HEK293 (cell line): Measurements from ENCODE around the gene LBX2.

Experiments used
- ATF2 ChIP-seq: fragments of 450-650 bp; formaldehyde crosslinking; IDR thresholded peaks from 2 replicates; pipeline ENCODE4 v1.5.1; 2016; ENCODE audit warnings: missing biosample characterization, missing genetic modification characterization, low read depth
- CTCF ChIP-seq: fragments of 450-650 bp; formaldehyde crosslinking; IDR thresholded peaks from 2 replicates; pipeline ENCODE4 v1.5.1; 2016; ENCODE audit warnings: missing biosample characterization, missing genetic modification characterization
- GLI2 ChIP-seq: fragments of 450-650 bp; formaldehyde crosslinking; IDR thresholded peaks from 2 replicates; pipeline ENCODE4; 2017; ENCODE audit warnings: missing biosample characterization, missing genetic modification characterization, low read depth, borderline replicate concordance
- GLIS1 ChIP-seq: fragments of 450-650 bp; formaldehyde crosslinking; IDR thresholded peaks from 2 replicates; pipeline ENCODE4 v1.5.1; 2016; ENCODE audit warnings: missing biosample characterization, missing genetic modification characterization
- KLF9 ChIP-seq: fragments of 450-650 bp; formaldehyde crosslinking; IDR thresholded peaks from 2 replicates; pipeline ENCODE4 v1.5.1; 2016; ENCODE audit warnings: missing biosample characterization, missing genetic modification characterization, low read depth
- SCRT1 ChIP-seq: fragments of 450-650 bp; formaldehyde crosslinking; IDR thresholded peaks from 2 replicates; pipeline ENCODE4 v1.5.1; 2016; ENCODE audit warnings: missing biosample characterization, missing genetic modification characterization, borderline replicate concordance
- YY1 ChIP-seq: fragments of 450-650 bp; formaldehyde crosslinking; IDR thresholded peaks from 2 replicates; pipeline ENCODE4 v1.5.1; 2018; ENCODE audit warnings: missing biosample characterization, missing genetic modification characterization
- ZBTB44 ChIP-seq: fragments of 450-650 bp; IDR thresholded peaks from 2 replicates; pipeline ENCODE4 v1.5.1; 2018; ENCODE audit warnings: missing biosample characterization, mild to moderate bottlenecking, missing genetic modification characterization
- ZNF114 ChIP-seq: fragments of 450-650 bp; formaldehyde crosslinking; IDR thresholded peaks from 2 replicates; pipeline ENCODE4 v1.5.0; 2017; ENCODE audit warnings: missing biosample characterization, missing genetic modification characterization
- ZNF292 ChIP-seq: fragments of 450-650 bp; formaldehyde crosslinking; IDR thresholded peaks from 2 replicates; pipeline ENCODE4 v1.5.1; 2016; ENCODE audit warnings: low read depth, missing biosample characterization, missing genetic modification characterization, borderline replicate concordance
- ZNF707 ChIP-seq: fragments of 450-650 bp; formaldehyde crosslinking; IDR thresholded peaks from 2 replicates; pipeline ENCODE4 v1.5.1; 2016; ENCODE audit warnings: missing biosample characterization, missing genetic modification characterization
- ZNF747 ChIP-seq: fragments of 450-650 bp; formaldehyde crosslinking; IDR thresholded peaks from 2 replicates; pipeline ENCODE4 v1.5.1; 2016; ENCODE audit warnings: missing biosample characterization, missing genetic modification characterization
- ZNF792 ChIP-seq: fragments of 450-650 bp; formaldehyde crosslinking; IDR thresholded peaks from 2 replicates; pipeline ENCODE4 v1.5.1; 2016; ENCODE audit warnings: missing biosample characterization, missing genetic modification characterization

GRCh38 chr2:74546004-74546403 lies 46.6 kb upstream of the LBX2 start:
- no peak for TF ChIP-seq ZNF292 (tag by site-specific recombination)
- no peak for TF ChIP-seq CTCF (tag by site-specific recombination)
- no peak for TF ChIP-seq ZBTB44
- TF ChIP-seq ZNF747 (tag by site-specific recombination), result no peak
- TF ChIP-seq GLIS1 (tag by site-specific recombination), result no peak
- TF ChIP-seq ZNF792 (tag by site-specific recombination), result no peak
- no peak for TF ChIP-seq SCRT1
- TF ChIP-seq KLF9 (tag by site-specific recombination), result no peak
- no peak for TF ChIP-seq ATF2 (tag by site-specific recombination)
- no peak for TF ChIP-seq GLI2 (tag by site-specific recombination)
- no peak for TF ChIP-seq ZNF114 (tag by site-specific recombination)
- no peak for TF ChIP-seq ZNF707 (tag by site-specific recombination)
- no peak for TF ChIP-seq YY1
